HCT116 (cell line): ENCODE results near the gene NTN5.

ENCODE experiments used
- CTCF ChIP-seq, 3 experiments: fragments of 200-600 bp in 1 of 3; sonication (generic) in 1 of 3; IDR thresholded peaks in 2 of 3; conservative IDR thresholded peaks in 1 of 3; 2 replicates each; pipeline ENCODE4 v1.5.1; 2012 to 2017; ENCODE audit warnings: low read depth in 2 of 3, low read length in 2 of 3, antibody characterized with exemption in 1 of 3, borderline replicate concordance in 1 of 3, control low read depth in 1 of 3, mild to moderate bottlenecking in 1 of 3, mixed read lengths in 1 of 3, mixed run types in 1 of 3, moderate library complexity in 1 of 3; ENCODE audit not compliant: insufficient read depth in 1 of 3
- EZH2phosphoT487 ChIP-seq: fragments of 200-600 bp; IDR thresholded peaks from 2 replicates; pipeline ENCODE4 v1.6.1; 2018; ENCODE audit warnings: antibody characterized with exemption, borderline replicate concordance
- POLR2A ChIP-seq: IDR thresholded peaks from 2 replicates; pipeline ENCODE4 v1.7.0; 2011; ENCODE audit warnings: borderline replicate concordance; ENCODE audit not compliant: insufficient read depth, insufficient read length; ENCODE audit errors: extremely low read depth
- ZNF274 ChIP-seq: fragments of 200-500 bp; sonication (Bioruptor generic); IDR thresholded peaks from 2 replicates; pipeline ENCODE4 v1.6.1; 2014; ENCODE audit warnings: mild to moderate bottlenecking, low read depth, low read length, inconsistent platforms

GRCh38 chr19:48659768-48660167, 13.0 kb downstream of the NTN5 start:
- TF ChIP-seq CTCF (IDR thresholded peaks at IDR 0.05 in 2 of 3, conservative IDR thresholded peaks at IDR 0.05 in 1 of 3; ENCODE audit: borderline replicate concordance in 1 of 3, insufficient read depth in 1 of 3, low read depth in 2 of 3, low read length in 2 of 3) (no peak), EZH2phosphoT487 (no peak), ZNF274 (no peak), POLR2A (no peak)
